ENCODE results near the gene NEK2. TPM values are rescaled to one million over a fixed set of nuclear protein-coding genes. Genes with fewer than 3 reads are reported as not detected.

NEK2 gene
- total RNA-seq, 2 donors from 2014 or later = 9.3 to 31.2 TPM

DNA sequence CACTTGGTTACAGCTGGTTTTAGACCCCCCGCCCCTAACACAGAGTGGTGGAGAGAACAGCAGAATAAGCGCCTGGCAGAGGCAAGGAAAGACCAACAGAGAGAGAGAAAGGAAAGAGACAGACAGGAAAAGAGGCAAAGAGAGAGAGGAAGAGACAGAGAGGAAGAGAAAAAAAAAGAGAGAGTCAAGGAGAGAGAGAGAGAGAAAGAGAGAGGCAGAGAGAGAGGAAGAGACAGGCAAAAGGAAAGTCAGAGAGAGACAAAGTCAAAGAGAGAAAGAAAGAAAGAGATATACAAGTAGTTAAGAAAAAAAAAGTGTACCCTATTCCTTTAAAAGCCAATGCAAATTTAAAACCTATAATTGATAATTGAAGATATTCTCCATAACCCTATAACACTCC lies 13.0 kb upstream of the NEK2 start:
- Histone ChIP-seq H3K36me3 (no peaks in the 10 kb centered on the region), H3K9me3 (no peaks in the 10 kb centered on the region), H3K4me1 (no peaks in the 10 kb centered on the region), H3K27ac (no peak overlapping the region), H3K4me3 (no peak overlapping the region), H3K27me3 (no peaks in the 10 kb centered on the region), H3K9ac (ENCODE audit: low read depth in 2 of 2, low read length in 2 of 2) (no peak overlapping the region)
- TF ChIP-seq, protein P1, sequence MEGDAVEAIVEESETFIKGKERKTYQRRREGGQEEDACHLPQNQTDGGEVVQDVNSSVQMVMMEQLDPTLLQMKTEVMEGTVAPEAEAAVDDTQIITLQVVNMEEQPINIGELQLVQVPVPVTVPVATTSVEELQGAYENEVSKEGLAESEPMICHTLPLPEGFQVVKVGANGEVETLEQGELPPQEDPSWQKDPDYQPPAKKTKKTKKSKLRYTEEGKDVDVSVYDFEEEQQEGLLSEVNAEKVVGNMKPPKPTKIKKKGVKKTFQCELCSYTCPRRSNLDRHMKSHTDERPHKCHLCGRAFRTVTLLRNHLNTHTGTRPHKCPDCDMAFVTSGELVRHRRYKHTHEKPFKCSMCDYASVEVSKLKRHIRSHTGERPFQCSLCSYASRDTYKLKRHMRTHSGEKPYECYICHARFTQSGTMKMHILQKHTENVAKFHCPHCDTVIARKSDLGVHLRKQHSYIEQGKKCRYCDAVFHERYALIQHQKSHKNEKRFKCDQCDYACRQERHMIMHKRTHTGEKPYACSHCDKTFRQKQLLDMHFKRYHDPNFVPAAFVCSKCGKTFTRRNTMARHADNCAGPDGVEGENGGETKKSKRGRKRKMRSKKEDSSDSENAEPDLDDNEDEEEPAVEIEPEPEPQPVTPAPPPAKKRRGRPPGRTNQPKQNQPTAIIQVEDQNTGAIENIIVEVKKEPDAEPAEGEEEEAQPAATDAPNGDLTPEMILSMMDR (IDR thresholded peaks at IDR 0.05) = no peak
- no peak for DNase-seq
- intact Hi-C loops (cut with DNase I) = loop anchor here (10.0 kb wide), 1 partner anchor 766 kb away; no protein-coding TSS in a partner anchor

DNA sequence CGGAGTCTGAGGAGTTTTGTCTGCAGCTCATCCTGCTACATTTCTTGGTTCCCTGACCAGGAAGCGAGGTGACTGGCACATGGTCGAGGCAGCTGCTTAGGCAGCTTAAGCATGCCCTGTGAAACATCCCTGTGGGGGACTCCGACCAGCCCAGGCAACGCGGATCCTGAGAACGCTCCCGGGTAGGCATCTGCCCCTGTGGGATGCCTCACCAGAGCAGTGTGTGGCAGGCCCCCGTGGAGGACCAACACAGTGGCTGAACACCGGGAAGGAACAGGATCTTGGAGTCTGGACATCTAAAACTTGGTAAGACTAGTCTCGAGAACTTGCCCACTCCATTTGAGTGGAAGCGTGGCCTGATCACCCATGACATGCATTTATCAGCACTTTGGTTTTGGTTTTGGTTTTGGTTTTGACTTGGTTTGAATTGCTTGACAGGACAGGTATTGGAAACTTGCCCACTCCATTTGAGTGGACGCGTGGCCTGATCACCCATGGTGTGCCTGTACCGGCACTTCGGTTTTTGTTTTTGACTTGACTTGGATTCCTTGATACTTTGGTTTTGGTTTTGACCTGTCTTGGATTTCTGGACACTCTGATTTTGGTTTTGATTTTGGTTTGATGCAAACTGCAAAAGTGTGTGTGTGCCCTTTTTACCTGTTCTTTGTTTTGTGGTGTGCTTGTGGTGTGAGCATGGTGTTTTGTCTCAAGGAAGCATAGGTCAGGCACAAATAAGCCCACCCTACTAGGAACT lies 12.2 kb upstream of the NEK2 start:
- no peaks in the 10 kb centered on the region for H3K4me1 ChIP-seq
- H3K27me3 ChIP-seq = no peaks in the 10 kb centered on the region
- H3K27ac ChIP-seq = no peak overlapping the region
- no peak for DNase-seq
- no peaks in the 10 kb centered on the region for H3K9me3 ChIP-seq
- intact Hi-C loops (cut with DNase I) = loop anchor here (10.0 kb wide), 1 partner anchor 767 kb away; no protein-coding TSS in a partner anchor
- H3K4me3 ChIP-seq = no peak overlapping the region
- TF ChIP-seq, protein P1 (IDR thresholded peaks at IDR 0.05) = no peak
- no peaks in the 10 kb centered on the region for H3K36me3 ChIP-seq
- H3K9ac ChIP-seq (ENCODE audit: low read depth in 2 of 2, low read length in 2 of 2) = no peak overlapping the region

DNA sequence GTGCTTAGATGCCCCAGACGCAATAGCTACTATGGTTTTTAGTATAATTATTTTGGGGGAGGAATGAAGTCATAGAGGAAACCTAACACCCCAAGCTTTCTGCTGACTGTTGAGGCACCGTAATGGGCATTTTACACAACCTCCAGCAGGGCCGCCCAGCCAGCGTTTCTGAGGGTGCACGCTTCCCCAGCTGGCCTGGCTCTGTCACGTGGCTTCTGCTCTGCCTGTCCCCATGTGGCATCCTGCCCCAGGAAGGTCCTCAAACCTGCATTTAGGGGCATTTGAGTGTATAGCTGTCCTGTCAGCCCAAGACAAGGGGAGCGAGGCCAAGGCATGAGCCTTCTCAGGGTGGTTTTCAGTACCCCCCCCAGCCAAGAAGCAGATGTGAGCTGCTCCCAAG lies 10.4 kb upstream of the NEK2 start:
- no peaks in the 10 kb centered on the region for H3K27me3 ChIP-seq
- no peak overlapping the region for H3K27ac ChIP-seq
- no peaks in the 10 kb centered on the region for H3K4me1 ChIP-seq
- no peaks in the 10 kb centered on the region for H3K36me3 ChIP-seq
- no peak overlapping the region for H3K4me3 ChIP-seq
- H3K9me3 ChIP-seq = no peaks in the 10 kb centered on the region
- TF ChIP-seq, protein P1 (IDR thresholded peaks at IDR 0.05) = no peak
- H3K9ac ChIP-seq (ENCODE audit: low read depth in 2 of 2, low read length in 2 of 2) = no peak overlapping the region
- intact Hi-C loops (cut with DNase I) = loop anchor here (10.0 kb wide), 1 partner anchor 769 kb away; no protein-coding TSS in a partner anchor
- DNase-seq = no peak

DNA sequence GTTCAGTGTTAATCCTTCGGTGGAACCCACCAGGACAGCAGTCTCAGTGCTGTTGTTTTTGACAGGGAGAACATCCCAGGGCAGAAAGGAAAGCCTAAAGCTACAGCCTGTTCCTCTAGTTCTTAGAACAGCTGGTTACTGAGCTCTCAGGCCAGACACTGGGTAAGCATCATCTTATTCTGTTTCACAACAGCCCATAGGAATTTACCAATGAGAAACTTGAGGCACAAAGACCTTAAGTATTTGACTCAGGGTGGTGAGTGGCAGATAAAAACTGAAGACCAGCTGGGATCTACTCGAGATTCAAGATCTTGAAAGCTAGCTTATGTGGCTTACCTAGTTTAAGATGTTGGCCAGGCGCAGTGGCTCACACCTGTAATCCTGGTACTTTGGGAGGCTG lies 9.4 kb upstream of the NEK2 start:
- no peaks in the 10 kb centered on the region for H3K9me3 ChIP-seq
- TF ChIP-seq, protein P1 (IDR thresholded peaks at IDR 0.05) = no peak
- H3K4me3 ChIP-seq = no peak overlapping the region
- H3K27me3 ChIP-seq = no peaks in the 10 kb centered on the region
- DNase-seq = no peak
- H3K4me1 ChIP-seq = no peaks in the 10 kb centered on the region
- no peak overlapping the region for H3K27ac ChIP-seq
- intact Hi-C loops (cut with DNase I) = loop anchor here (10.0 kb wide), 1 partner anchor 770 kb away; no protein-coding TSS in a partner anchor
- H3K9ac ChIP-seq (ENCODE audit: low read depth in 2 of 2, low read length in 2 of 2) = no peak overlapping the region
- no peaks in the 10 kb centered on the region for H3K36me3 ChIP-seq

GRCh38 chr1:211684331-211684730 lies 8.9 kb upstream of the NEK2 start:
- no peaks in the 10 kb centered on the region for H3K36me3 ChIP-seq
- TF ChIP-seq, protein P1 (IDR thresholded peaks at IDR 0.05) = no peak
- H3K4me1 ChIP-seq = no peaks in the 10 kb centered on the region
- H3K4me3 ChIP-seq = no peak overlapping the region
- no peak overlapping the region for H3K9ac ChIP-seq (ENCODE audit: low read depth in 2 of 2, low read length in 2 of 2)
- intact Hi-C loops (cut with DNase I) = loop anchor here (10.0 kb wide), 1 partner anchor 770 kb away; no protein-coding TSS in a partner anchor
- H3K27ac ChIP-seq = no peak overlapping the region
- H3K9me3 ChIP-seq = no peaks in the 10 kb centered on the region
- DNase-seq = no peak
- H3K27me3 ChIP-seq = no peaks in the 10 kb centered on the region
